Measurements from ENCODE around the gene GRM7. TPM values are rescaled to one million over a fixed set of nuclear protein-coding genes. Genes with fewer than 3 reads are reported as not detected.

The GRM7 gene
- total RNA-seq, 6 donors from 2014 or later: 0.46 to 8.6 TPM; not detected in 4

DNA sequence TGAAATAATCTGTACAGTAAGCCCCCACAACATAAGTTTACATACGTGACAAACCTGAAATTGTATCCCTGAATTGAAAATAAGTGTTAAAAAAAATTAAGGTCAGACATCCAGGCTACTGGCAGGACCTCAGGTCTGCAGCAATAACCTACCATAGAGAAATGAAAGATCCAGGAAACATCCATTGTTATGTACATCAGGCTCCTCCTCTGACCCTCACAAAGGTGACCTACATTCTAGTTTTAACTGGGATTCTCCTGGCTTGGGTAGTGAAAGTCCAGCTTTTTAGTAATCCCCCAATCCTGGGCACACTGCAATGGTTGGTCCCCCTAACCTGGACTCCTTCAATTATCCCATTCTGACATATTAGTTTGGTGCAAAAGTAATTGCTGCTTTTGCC is 891.1 kb downstream of the GRM7 start:
- no peak for TF ChIP-seq EP300 (IDR thresholded peaks at IDR 0.05)
- no peak for TF ChIP-seq POLR2A (IDR thresholded peaks at IDR 0.05)
- WGBS, 2 donors: 80 to 81% methylated on average over 1 of the region's 1 CpG
- no peak for DNase-seq
- Histone ChIP-seq H3K36me3 (no peaks in the 10 kb centered on the region), H3K27ac (no peak overlapping the region), H3K4me1 (no peaks in the 10 kb centered on the region), H3K4me3 (no peak overlapping the region), H3K9me3 (no peaks in the 10 kb centered on the region), H3K27me3 (no peaks in the 10 kb centered on the region)
- ATAC-seq (ENCODE audit: low FRiP score in 2 of 2): no peak

DNA sequence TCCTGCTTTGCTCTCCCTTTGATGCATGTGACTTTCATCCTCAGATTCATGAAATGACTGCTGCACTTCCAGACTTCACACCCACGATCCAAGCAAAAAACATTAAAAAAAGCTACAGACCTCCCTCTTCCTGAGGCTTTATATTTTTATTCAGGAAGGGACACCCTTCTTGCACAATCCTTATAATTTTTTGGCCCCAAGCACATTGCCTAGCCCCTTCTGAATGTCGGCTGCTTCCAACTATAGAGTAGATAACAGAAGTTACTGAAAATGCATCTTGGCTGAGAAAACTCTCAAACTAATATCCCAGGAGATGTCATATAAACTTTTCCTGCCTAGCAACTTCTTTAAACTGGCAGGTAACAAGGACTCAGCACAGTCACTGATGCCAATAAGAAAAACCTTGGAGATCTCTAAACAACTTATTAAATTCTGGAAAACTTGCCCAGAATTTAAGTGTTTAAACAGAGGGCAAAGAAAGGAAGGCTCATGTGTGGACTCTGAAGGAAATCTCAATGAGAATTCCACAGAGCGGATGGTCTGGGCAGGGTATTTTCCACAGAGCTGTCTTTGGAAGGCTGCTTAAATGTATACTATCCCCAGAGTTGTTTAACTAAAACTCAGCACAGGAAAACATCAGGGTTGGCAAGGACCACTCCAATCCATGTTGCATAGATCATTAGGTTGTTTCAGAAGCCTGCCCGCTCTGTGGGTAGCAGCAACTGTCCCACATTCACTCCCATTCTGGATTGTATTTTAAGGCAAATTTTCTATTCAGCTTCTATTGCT is 893.9 kb downstream of the GRM7 start:
- Histone ChIP-seq H3K36me3 (no peaks in the 10 kb centered on the region), H3K9me3 (no peaks in the 10 kb centered on the region), H3K4me3 (no peak overlapping the region), H3K4me1 (no peaks in the 10 kb centered on the region), H3K27me3 (no peaks in the 10 kb centered on the region), H3K27ac (no peak overlapping the region)
- TF ChIP-seq EP300 (IDR thresholded peaks at IDR 0.05): no peak
- TF ChIP-seq POLR2A (IDR thresholded peaks at IDR 0.05): no peak
- TF ChIP-seq POLR2AphosphoS5 (IDR thresholded peaks at IDR 0.05): no peak
- TF ChIP-seq, protein P1, sequence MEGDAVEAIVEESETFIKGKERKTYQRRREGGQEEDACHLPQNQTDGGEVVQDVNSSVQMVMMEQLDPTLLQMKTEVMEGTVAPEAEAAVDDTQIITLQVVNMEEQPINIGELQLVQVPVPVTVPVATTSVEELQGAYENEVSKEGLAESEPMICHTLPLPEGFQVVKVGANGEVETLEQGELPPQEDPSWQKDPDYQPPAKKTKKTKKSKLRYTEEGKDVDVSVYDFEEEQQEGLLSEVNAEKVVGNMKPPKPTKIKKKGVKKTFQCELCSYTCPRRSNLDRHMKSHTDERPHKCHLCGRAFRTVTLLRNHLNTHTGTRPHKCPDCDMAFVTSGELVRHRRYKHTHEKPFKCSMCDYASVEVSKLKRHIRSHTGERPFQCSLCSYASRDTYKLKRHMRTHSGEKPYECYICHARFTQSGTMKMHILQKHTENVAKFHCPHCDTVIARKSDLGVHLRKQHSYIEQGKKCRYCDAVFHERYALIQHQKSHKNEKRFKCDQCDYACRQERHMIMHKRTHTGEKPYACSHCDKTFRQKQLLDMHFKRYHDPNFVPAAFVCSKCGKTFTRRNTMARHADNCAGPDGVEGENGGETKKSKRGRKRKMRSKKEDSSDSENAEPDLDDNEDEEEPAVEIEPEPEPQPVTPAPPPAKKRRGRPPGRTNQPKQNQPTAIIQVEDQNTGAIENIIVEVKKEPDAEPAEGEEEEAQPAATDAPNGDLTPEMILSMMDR (IDR thresholded peaks at IDR 0.05): no peak
- ATAC-seq (ENCODE audit: low FRiP score in 2 of 2) (no peak), DNase-seq (no peak)
- 67% methylated on average over 4 of the region's 4 CpGs for WGBS, 2 donors

DNA sequence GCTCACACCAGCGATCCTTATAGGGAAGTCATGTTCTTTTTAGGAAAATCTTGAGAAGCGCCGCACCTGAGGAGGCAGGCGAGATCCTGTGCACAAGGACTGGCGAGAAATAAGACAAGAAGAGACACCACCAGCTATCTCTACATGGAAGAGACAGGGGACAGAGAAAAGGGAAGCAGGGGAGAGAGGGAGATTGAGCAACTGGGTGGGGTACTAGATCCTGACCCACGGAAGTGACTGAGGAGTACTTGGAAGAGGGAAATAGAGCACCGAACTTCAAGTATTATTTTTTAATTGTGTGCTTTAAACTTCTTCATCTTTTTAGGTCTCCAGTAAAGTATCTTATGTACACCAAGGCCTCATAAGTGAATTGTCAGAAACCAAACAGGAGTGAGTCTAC is 898.7 kb downstream of the GRM7 start:
- no peaks in the 10 kb centered on the region for H3K36me3 ChIP-seq
- H3K27ac ChIP-seq: no peak overlapping the region
- H3K9me3 ChIP-seq: no peaks in the 10 kb centered on the region
- TF ChIP-seq EP300 (IDR thresholded peaks at IDR 0.05): no peak
- H3K4me3 ChIP-seq: no peak overlapping the region
- WGBS, 2 donors: 82 to 84% methylated on average over 7 of the region's 7 CpGs
- DNase-seq: peak in 1 of 2 donors; percentile 23
- ATAC-seq (ENCODE audit: low FRiP score in 2 of 2): peak in 1 of 2 donors; percentile 81
- no peaks in the 10 kb centered on the region for H3K4me1 ChIP-seq
- H3K27me3 ChIP-seq: no peaks in the 10 kb centered on the region

DNA sequence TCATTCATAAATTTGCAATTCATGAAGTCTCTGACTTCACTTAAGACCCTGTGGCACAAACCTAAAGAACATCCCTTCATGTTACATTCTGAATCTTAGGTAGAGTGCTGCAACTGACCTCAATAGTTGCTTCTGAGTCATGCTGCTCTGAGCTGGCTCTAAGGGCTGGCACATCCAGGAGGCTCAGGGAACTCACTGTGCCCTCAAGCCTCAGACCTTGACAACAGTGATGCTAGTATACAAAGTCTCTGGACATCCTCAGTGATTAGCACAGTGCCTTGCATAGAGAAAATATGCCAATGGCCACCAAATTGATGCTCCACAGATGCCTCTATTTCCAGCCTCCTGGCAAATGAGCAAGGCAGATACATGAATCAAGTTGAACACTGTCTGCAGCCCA is 899.8 kb downstream of the GRM7 start:
- no peaks in the 10 kb centered on the region for H3K27me3 ChIP-seq
- no peaks in the 10 kb centered on the region for H3K36me3 ChIP-seq
- no peak for TF ChIP-seq POLR2AphosphoS5 (IDR thresholded peaks at IDR 0.05)
- no peak for TF ChIP-seq POLR2A (IDR thresholded peaks at IDR 0.05)
- TF ChIP-seq EP300 (IDR thresholded peaks at IDR 0.05): no peak
- TF ChIP-seq, protein P1 (IDR thresholded peaks at IDR 0.05): no peak
- H3K27ac ChIP-seq: no peak overlapping the region
- H3K9me3 ChIP-seq: no peaks in the 10 kb centered on the region
- DNase-seq (no peak), ATAC-seq (ENCODE audit: low FRiP score in 2 of 2) (peak in 1 of 2 donors; percentile 54)
- no peak overlapping the region for H3K4me3 ChIP-seq
- H3K4me1 ChIP-seq: no peaks in the 10 kb centered on the region

- no peaks in the 10 kb centered on the region for H3K4me1 ChIP-seq
- TF ChIP-seq POLR2A (IDR thresholded peaks at IDR 0.05): no peak
- TF ChIP-seq, protein P1 (IDR thresholded peaks at IDR 0.05): no peak
- no peak overlapping the region for H3K27ac ChIP-seq
- no peaks in the 10 kb centered on the region for H3K36me3 ChIP-seq
- no peaks in the 10 kb centered on the region for H3K27me3 ChIP-seq
- 92 to 95% methylated on average over 2 of the region's 2 CpGs for WGBS, 2 donors
- no peaks in the 10 kb centered on the region for H3K9me3 ChIP-seq
- DNase-seq: no peak
- no peak for ATAC-seq (ENCODE audit: low FRiP score in 2 of 2)
- H3K4me3 ChIP-seq: no peak overlapping the region
These were observed 903.2 kb downstream of the GRM7 start for GRCh38 chr3:7764115-7764514.

DNA sequence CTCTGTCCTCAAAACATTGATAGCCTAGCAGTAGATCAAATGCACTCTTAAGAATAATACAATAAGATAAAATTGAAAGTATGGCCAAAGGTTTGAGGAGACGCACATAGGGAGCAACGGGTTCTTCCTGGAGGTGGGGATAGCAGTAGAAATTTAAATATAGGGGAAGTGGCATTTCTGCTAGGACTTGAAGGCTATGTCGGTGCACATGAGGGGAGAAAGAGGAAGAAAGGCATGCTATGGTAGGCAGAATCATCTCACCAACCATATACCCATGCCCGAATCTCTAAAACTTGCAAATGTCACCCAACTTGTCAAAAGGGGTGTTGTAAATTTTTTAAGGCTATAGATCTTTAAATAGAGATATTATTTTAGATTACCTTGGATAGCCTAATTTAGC is 905.6 kb downstream of the GRM7 start:
- DNase-seq: no peak
- Histone ChIP-seq H3K4me1 (no peaks in the 10 kb centered on the region), H3K9me3 (no peaks in the 10 kb centered on the region), H3K27me3 (no peaks in the 10 kb centered on the region), H3K27ac (no peak overlapping the region), H3K4me3 (no peak overlapping the region), H3K36me3 (no peaks in the 10 kb centered on the region)
- TF ChIP-seq, protein P1 (IDR thresholded peaks at IDR 0.05): no peak
- TF ChIP-seq POLR2AphosphoS5 (IDR thresholded peaks at IDR 0.05) (no peak), POLR2A (IDR thresholded peaks at IDR 0.05) (no peak), EP300 (IDR thresholded peaks at IDR 0.05) (no peak)
- 71 to 76% methylated on average over 4 of the region's 4 CpGs for WGBS, 2 donors
- peak in 1 of 2 donors; percentile 68 for ATAC-seq (ENCODE audit: low FRiP score in 2 of 2)
